OCI-LY1 (cell line): ENCODE data around the gene CDH22.

ENCODE experiments used
- H2AFZ ChIP-seq: fragments of 200-600 bp; sonication (generic), shearing (Covaris generic); 2 replicates; pipeline ENCODE4 v1.6.0; 2014; ENCODE audit warnings: antibody characterized with exemption, mild to moderate bottlenecking, low read length
- H3F3A ChIP-seq: fragments of 200-600 bp; sonication (generic), shearing (Covaris generic); 2 replicates; pipeline ENCODE4 v1.6.0; 2014; ENCODE audit warnings: mild to moderate bottlenecking, antibody characterized with exemption, low read length, moderate library complexity; ENCODE audit not compliant: insufficient read depth
- H3K27ac ChIP-seq: fragments of 200-600 bp; sonication (generic); 2 replicates; pipeline ENCODE4 v1.5.1; 2014; ENCODE audit warnings: low read length, mixed run types, mild to moderate bottlenecking, low read depth; ENCODE audit not compliant: poor library complexity, severe bottlenecking
- H3K27me3 ChIP-seq: fragments of 200-600 bp; sonication (generic); 2 replicates; pipeline ENCODE4 v1.6.0; 2014; ENCODE audit warnings: antibody characterized with exemption, mild to moderate bottlenecking, low read length, moderate library complexity; ENCODE audit not compliant: insufficient read depth
- H3K36me3 ChIP-seq: fragments of 200-600 bp; sonication (generic); 2 replicates; pipeline ENCODE4 v1.6.1; 2014; ENCODE audit warnings: mild to moderate bottlenecking, antibody characterized with exemption, low read length, moderate library complexity, mixed read lengths; ENCODE audit not compliant: insufficient read depth
- H3K4me1 ChIP-seq: fragments of 200-600 bp; sonication (generic); 2 replicates; pipeline ENCODE4 v1.5.1; 2014; ENCODE audit warnings: mild to moderate bottlenecking, low read length, moderate library complexity; ENCODE audit not compliant: insufficient read depth, severe bottlenecking
- H3K4me2 ChIP-seq: fragments of 200-600 bp; sonication (generic), shearing (Covaris generic); 2 replicates; pipeline ENCODE4 v1.6.1; 2014; ENCODE audit warnings: low read length
- H3K4me3 ChIP-seq: fragments of 200-600 bp; sonication (generic); 2 replicates; pipeline ENCODE4 v1.5.1; 2014; ENCODE audit warnings: low read length, low read depth, mild to moderate bottlenecking, mixed read lengths; ENCODE audit not compliant: poor library complexity, severe bottlenecking
- H3K79me2 ChIP-seq: fragments of 200-600 bp; shearing (Covaris generic); 2 replicates; pipeline ENCODE4 v1.6.1; 2016; ENCODE audit warnings: mixed run types, low read length, mixed read lengths; ENCODE audit not compliant: insufficient read depth
- H3K9ac ChIP-seq: fragments of 200-600 bp; sonication (generic), shearing (Covaris generic); 2 replicates; pipeline ENCODE4 v1.6.1; 2014; ENCODE audit warnings: mild to moderate bottlenecking, low read length, mixed read lengths
- H3K9me2 ChIP-seq: fragments of 200-600 bp; sonication (generic), shearing (Covaris generic); 2 replicates; pipeline ENCODE4 v1.6.1; 2014; ENCODE audit warnings: low read depth, mild to moderate bottlenecking, low read length, mixed read lengths
- H3K9me3 ChIP-seq: fragments of 200-600 bp; shearing (Covaris generic); 2 replicates; pipeline ENCODE4 v1.6.1; 2014; ENCODE audit warnings: low read length, mixed read lengths
- H4K20me1 ChIP-seq: fragments of 200-600 bp; sonication (generic), shearing (Covaris generic); 2 replicates; pipeline ENCODE4 v1.6.0; 2016; ENCODE audit warnings: mild to moderate bottlenecking, low read length; ENCODE audit not compliant: insufficient read depth
- EZH2 ChIP-seq: fragments of 200-600 bp; sonication (generic), shearing (Covaris generic); IDR thresholded peaks from 2 replicates; pipeline ENCODE4 v1.8.0; 2017; ENCODE audit warnings: borderline replicate concordance, mixed run types, mild to moderate bottlenecking, antibody characterized with exemption, low read length, moderate library complexity, mixed read lengths
- TF ChIP-seq, protein P1 (sequence below): fragments of 200-600 bp; sonication (generic), shearing (Covaris generic); IDR thresholded peaks from 2 replicates; pipeline ENCODE4 v1.5.1; 2017; ENCODE audit warnings: mild to moderate bottlenecking, antibody characterized with exemption, low read length, moderate library complexity, mixed read lengths

The CDH22 gene

DNA sequence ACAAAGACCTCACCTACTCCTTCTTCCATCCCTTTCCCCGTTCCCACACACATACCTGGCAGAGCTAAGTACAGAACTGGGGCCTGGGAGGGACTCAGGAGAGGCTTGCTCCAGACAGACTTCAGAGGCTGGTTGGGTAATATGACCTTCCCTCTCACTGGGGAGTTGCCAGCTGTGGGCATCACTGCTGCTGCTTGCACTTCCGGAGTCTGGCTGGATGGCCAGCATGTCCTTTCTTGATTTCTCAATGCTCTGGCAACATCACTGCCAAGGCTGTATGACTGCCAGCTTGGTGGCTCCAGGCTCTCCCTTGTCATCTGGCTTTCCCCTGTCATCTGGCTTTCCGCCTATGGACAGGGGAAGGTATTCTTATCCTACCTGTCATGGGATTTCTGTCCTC is 47.8 kb downstream of the CDH22 start:
- Histone ChIP-seq H3K4me1 (no peaks in the 10 kb centered on the region), H3K27me3 (no peaks in the 10 kb centered on the region), H4K20me1 (no peaks in the 10 kb centered on the region), H3K4me3 (no peak overlapping the region), H3F3A (no peaks in the 10 kb centered on the region), H3K4me2 (no peak overlapping the region), H3K36me3 (no peaks in the 10 kb centered on the region), H3K9me2 (no peaks in the 10 kb centered on the region), H3K27ac (no peak overlapping the region), H2AFZ (no peak overlapping the region), H3K79me2 (no peaks in the 10 kb centered on the region), H3K9me3 (no peaks in the 10 kb centered on the region), H3K9ac (no peak overlapping the region)
- TF ChIP-seq EZH2 = no peak
- TF ChIP-seq, protein P1, sequence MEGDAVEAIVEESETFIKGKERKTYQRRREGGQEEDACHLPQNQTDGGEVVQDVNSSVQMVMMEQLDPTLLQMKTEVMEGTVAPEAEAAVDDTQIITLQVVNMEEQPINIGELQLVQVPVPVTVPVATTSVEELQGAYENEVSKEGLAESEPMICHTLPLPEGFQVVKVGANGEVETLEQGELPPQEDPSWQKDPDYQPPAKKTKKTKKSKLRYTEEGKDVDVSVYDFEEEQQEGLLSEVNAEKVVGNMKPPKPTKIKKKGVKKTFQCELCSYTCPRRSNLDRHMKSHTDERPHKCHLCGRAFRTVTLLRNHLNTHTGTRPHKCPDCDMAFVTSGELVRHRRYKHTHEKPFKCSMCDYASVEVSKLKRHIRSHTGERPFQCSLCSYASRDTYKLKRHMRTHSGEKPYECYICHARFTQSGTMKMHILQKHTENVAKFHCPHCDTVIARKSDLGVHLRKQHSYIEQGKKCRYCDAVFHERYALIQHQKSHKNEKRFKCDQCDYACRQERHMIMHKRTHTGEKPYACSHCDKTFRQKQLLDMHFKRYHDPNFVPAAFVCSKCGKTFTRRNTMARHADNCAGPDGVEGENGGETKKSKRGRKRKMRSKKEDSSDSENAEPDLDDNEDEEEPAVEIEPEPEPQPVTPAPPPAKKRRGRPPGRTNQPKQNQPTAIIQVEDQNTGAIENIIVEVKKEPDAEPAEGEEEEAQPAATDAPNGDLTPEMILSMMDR = no peak

DNA sequence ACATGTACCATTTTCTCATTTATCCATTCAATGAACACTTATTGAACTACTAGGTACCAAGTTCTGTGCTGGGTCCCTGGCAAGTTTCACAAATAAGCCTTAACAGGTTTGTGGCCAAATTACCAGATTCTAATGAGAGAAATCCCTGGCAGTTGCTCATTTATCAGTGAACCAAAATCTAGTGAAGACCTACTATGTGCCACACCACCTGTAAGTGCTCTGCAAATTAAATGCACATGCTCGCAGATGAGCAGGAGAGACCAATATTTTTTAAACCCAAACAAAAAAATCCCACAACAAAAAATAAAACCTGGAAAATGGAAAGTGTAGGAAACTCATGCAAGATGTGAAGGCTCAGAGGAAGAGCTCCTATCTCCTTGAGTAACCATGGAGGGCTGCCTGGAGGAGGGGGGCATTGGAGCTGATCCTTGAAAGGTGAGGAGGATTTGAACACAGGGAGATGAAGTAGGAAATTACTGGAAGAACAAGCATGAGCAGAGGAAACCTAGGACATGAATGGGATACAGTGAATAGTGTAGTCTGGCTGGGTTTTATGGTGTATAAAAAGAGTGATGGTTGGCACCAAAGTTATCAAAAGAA is 48.9 kb downstream of the CDH22 start:
- Histone ChIP-seq H3K27ac (no peak overlapping the region), H3K9ac (no peak overlapping the region), H3K4me3 (no peak overlapping the region), H2AFZ (no peak overlapping the region), H4K20me1 (no peaks in the 10 kb centered on the region), H3K9me2 (no peaks in the 10 kb centered on the region), H3K79me2 (no peaks in the 10 kb centered on the region), H3K4me2 (no peak overlapping the region), H3K9me3 (no peaks in the 10 kb centered on the region), H3F3A (no peaks in the 10 kb centered on the region), H3K36me3 (no peaks in the 10 kb centered on the region), H3K4me1 (no peaks in the 10 kb centered on the region), H3K27me3 (no peaks in the 10 kb centered on the region)
- TF ChIP-seq EZH2 = no peak
- TF ChIP-seq, protein P1 = no peak

DNA sequence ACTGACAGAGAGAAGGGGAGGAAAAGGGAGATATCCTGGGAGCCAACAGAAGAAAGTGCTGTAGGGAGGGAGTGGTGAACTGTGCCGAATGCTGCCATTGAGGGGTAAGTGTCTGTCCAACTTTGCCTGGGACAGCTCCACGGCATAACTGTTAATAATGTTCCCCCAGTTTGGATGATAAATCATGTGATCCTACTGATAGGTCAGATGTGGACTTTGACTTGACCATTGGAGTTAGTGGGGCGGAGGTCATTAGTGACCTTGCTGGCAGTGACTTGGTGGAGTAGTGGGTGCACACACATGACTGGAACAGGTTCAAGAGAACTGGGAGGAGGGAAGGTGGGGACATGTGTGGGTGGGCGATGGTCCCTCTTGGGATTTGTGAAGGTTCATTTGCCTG is 50.4 kb downstream of the CDH22 start:
- no peaks in the 10 kb centered on the region for H4K20me1 ChIP-seq
- no peaks in the 10 kb centered on the region for H3K27me3 ChIP-seq

More for the DNA sequence above, 50.4 kb downstream of the CDH22 start:
- H3K79me2 ChIP-seq = no peaks in the 10 kb centered on the region
- no peaks in the 10 kb centered on the region for H3K9me2 ChIP-seq
- H3F3A ChIP-seq = no peaks in the 10 kb centered on the region
- no peaks in the 10 kb centered on the region for H3K9me3 ChIP-seq
- H3K4me3 ChIP-seq = no peak overlapping the region
- no peak overlapping the region for H2AFZ ChIP-seq
- H3K27ac ChIP-seq = no peak overlapping the region
- H3K4me1 ChIP-seq = no peaks in the 10 kb centered on the region
- H3K4me2 ChIP-seq = no peak overlapping the region
- no peak overlapping the region for H3K9ac ChIP-seq
- H3K36me3 ChIP-seq = no peaks in the 10 kb centered on the region
- TF ChIP-seq EZH2 = no peak
- TF ChIP-seq, protein P1 = no peak
